HG03558 (cell line): ENCODE results near the gene SLC44A1.

Experiments used
- ATAC-seq: cut with Tn5 transposase; IDR thresholded peaks from one replicate; pipeline ENCODE4 v1.9.1; 2021; ENCODE audit warnings: moderate number of reproducible peaks; ENCODE audit not compliant: unreplicated experiment; ENCODE audit errors: extremely low read depth

The SLC44A1 gene

DNA sequence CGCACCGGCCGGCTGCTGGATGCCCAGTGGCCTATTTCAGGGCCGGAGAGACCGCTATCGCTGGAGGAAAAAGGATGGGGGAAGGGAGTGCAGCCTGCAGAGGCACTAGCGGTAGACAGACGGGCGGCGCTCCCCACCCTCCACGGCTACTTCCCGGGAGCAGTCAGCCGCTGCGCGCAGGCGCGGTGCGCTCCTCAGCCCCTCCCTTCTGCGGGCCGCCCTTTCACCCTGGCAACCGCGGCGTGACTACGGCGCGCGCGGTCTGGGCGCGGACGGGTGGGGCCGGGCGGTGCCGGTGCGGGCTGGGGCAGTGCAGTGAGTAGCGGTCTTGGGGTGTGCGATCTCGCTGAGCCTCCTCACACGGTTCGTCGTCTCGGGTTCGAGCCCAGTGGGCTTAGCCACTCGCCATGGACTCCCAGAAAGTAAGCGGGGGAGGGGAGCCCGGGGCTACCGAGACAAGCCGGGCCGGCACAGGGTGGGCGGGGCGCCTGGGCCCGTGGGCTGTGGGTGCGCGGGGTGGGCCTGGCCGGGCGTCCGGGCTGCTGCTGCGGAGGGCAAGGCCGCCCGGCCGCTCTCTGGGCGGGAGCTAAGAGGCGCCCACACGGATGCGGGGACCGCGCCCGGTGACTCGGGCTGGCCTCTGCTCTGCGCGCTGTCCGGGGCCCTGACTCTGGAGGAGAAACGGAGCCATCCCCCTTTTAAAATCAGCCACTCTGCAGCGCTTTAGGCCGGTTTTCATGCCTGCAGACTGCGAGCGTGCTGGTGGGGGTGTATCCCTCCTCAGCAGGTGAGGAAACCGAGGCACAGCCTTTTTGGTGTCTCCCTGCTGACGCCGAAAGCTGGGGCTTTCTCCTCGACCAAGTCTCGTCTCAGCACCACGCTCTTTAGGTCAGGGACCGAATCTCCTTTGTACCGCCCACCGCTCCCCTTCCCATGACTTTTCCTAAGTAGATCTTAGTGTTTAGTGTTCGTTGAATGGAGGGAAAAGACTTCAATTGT lies 203.7 kb downstream of the SLC44A1 start, which contains the start of gene FSD1L:
Gene FSD1L (plus strand): TSS at position 221 of the 999 bp plus-strand sequence. CDS start 187 bp downstream, at position 408.
- peak; percentile 86 for ATAC-seq

DNA sequence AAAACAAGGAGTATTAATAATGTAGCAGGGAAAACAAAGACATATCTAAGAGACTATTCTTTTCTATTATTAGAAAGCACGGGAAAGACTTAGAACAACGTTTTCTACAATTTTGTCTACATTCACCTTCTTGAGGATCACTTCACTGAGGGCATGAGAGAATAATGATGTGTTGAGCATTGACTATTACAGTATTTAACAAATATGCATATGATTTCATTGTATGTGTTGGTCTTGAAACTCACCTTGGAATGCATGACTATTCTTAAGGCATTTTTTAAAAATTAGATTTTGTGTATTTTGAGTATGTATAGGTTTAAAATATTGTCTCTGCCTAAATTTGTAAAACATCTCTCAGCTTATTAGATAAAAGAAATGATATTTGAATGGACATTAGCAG lies 204.6 kb downstream of the SLC44A1 start:
- ATAC-seq: no peak

GRCh38 chr9:105452185-105452584 lies 207.7 kb downstream of the SLC44A1 start:
- ATAC-seq: no peak

- ATAC-seq: no peak
Measured at GRCh38 chr9:105455836-105456475, 211.5 kb downstream of the SLC44A1 start.

DNA sequence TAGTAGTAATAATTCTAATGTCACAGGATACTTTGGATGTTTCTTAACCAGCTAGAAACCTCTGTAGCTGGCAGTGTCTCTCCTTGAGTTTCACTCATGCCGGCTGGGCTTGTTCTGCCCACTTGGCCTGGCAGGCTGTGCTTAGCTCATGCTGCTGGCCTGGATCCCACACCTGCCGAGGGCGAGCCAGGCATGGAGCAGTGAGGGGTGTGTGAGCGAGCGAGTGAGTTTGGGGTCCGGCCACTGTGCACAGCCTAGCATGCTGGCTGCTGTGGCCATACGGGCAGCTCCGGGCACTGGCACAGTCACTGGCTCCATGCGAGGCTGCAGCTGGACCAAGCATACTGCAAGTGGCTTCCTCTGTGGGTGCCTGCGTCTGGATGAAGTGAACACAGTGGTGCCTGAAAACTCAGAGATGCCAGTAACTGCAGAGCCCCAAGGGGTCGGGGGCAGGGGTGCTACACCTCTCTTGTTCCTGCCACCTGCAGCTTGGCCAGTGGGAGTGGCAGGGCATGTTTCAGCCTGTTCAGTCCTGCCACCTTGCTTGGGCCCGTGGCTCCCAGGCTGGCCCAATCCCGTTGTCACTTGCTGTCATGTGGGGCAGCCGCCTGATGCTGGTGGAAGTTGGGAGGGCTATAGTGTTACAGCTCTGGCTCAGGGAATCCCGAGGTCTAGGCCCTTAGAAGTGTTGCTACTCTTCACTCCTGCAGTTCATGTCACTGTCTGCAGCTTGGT lies 213.3 kb downstream of the SLC44A1 start:
- no peak for ATAC-seq

GRCh38 chr9:105458404-105458803 lies 214.0 kb downstream of the SLC44A1 start:
- ATAC-seq: no peak

DNA sequence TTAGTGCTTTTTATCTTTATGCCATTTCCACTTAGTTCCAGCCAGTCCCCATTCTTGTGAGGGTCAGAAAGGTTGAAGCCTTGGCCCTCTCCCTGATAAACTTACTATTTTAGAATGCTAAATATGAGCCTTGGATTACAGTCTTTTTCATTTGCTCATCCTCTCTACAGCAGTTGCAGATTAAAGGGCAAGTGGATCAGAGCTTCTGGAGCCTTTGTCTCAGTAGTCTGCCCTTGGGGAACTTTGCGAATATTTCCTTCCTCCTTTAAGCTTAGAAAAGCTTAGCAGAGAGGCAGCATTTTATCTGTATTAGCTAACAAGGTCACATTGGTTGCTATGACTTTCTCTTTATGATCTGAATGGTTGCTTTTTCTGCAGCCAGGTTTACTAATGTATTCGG lies 214.9 kb downstream of the SLC44A1 start:
- no peak for ATAC-seq

DNA sequence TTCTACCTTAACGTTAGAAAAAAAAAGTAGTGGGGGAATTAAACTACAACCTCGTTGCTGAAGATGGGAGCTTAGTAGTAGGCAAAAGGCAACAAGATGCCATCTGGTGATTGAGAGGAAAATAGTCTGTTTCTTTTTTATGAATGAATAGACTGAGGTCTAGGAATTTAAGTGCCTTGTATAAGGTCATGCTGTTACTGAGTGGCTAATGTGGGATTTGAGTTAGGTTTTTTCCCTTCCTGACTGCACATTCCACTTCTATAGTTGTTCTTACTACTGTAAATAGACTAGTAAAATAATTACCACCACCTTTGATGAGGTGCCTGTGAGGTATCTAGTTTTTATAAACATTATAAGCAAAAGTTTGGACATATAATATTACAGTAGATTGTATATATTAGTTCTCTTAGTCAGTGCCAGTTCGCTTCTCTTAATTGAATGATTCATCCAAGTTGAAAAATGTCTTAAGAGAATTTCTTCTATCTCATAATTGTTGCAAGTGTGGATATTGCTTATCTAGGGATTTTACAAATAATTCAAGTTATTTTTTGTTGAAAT lies 222.5 kb downstream of the SLC44A1 start:
- no peak for ATAC-seq

- no peak for ATAC-seq
Measured at GRCh38 chr9:105468875-105469274, 224.4 kb downstream of the SLC44A1 start.

- no peak for ATAC-seq
Measured at GRCh38 chr9:105473221-105473620, 228.8 kb downstream of the SLC44A1 start.

- ATAC-seq: no peak
Measured at GRCh38 chr9:105475302-105475701, 230.9 kb downstream of the SLC44A1 start.

DNA sequence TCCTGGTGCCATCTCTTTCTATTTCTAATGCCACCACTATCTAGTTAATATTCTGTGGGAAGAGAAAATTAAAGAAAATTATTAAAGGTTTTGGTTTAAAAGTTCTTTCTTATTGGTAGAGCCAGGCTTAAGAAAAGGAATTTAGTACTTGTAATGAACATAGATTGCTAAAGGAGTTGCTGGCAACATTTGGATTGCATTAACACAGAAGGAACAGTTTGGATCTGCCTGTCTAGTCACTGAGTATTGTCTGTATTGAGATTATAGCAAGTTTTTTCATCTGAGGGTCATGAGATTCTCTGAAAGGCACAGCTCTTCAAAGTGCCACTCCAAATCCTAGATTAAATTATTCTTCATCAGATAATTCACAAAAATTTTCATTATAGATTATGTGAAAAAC lies 235.4 kb downstream of the SLC44A1 start:
- no peak for ATAC-seq

GRCh38 chr9:105483618-105484017 lies 239.2 kb downstream of the SLC44A1 start:
- ATAC-seq: peak; percentile 61

DNA sequence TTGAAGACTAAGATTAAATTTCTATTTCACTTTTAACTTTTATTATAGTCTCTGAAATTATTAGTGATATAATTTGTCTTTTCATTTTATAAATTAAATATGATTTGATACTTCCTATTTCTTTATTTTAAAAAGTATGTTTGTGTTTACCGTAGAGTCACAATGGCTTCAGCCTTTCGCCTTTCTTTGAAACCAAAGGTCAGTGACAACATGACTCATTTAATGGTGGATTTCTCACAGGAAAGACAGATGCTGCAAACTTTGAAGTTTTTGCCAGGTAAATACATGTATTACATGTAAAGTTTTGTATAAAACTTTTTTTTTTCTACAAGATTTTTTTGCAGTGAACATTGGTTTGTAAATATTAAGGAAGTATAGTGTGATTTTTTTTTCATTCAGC lies 239.8 kb downstream of the SLC44A1 start:
- no peak for ATAC-seq

GRCh38 chr9:105485131-105485530 lies 240.7 kb downstream of the SLC44A1 start:
- ATAC-seq: no peak
